ENCODE results near the gene SNRNP40.

Gene SNRNP40

DNA sequence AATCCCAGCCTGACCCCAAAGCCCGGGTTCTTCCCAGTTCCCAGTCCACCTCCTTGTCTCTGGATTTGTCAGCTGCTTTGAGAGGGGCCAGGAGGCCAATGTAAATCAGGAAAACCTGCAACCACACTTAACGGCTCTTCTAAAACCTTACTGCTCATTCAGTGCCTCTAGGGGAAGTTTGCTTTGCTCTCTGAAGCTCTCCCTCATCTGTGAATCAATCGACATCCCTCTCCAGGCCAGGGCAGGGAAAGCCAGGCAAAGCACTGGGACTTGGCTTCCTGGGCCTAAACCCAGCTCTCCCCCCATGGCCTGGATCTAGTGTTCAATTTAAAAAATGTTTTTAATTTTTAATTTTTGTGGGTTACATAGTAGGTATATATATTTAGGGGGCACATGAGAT is 66.2 kb downstream of the SNRNP40 start:
- no peak for DNase-seq (ENCODE audit: low spot score)

DNA sequence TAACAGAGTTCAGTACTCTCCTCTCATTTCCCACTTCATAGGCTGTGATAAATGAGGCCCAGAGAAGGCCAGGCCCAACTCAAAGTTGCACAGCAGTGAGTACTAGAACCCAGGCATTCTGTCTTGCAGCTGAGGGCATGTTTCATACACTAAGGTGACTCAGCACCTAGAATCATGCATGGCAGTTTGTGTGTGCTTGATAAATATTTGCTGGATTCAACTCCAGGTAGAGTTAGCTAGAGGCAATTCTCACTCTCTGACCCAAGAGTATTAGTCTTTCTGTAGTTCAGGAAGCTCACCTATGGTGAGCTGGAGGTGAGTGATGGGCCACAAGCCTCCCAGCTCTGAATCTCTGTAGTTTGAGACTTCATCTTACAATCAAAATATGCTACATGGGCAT is 67.6 kb downstream of the SNRNP40 start:
- DNase-seq (ENCODE audit: low spot score) = no peak

DNA sequence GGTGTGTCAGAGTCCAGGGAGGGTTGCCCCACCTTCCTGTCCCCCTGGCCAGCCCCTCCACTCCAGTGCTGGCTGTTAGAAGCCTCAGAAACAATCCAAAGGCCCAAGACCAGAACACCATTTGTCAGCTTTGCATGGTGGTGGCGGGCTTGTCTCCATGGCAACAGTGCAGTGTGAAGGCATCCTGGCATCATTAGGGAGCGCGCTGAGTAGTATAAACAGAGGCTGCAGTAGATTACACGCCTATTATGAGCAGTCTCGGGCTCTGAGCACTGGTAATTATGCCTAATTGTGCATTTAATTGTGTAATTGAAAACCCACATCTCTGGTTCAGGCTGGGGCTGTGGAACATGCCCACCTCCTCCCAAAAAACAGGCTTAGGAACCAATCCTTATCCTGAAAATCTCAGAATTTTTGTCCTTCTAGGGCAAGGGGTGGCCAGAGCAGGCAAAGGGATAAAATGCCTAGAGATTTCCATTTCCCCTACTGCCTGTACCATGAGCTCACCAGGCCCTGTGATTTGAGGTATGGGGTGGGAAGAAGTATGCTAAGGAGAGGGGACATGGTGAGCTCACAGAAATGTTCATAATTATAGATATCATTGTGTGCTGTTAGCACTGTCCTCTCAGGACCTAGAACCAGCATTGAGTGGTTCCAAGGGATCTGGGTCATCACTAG is 68.6 kb downstream of the SNRNP40 start:
- peak; percentile 74 for DNase-seq (ENCODE audit: low spot score)

DNA sequence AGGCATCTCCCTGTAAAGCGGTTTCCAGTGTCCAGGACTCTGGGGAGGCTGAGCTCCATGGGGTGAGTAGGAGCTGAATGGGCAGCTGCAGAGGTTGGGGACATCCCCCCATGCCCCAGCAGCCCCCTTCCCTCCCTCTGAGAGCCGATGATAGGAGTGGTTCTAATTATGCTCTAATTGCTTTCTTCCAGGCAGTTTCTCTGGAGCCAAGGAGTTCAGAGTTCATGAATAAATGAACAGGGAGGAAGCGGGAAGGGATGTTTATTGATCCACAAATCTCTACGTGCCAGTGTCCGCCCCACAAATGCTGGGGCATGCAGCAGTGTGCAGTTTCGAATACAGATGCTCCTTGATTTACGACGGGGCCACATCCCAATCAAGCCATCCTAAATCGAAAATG is 72.5 kb downstream of the SNRNP40 start:
- no peak for DNase-seq (ENCODE audit: low spot score)

DNA sequence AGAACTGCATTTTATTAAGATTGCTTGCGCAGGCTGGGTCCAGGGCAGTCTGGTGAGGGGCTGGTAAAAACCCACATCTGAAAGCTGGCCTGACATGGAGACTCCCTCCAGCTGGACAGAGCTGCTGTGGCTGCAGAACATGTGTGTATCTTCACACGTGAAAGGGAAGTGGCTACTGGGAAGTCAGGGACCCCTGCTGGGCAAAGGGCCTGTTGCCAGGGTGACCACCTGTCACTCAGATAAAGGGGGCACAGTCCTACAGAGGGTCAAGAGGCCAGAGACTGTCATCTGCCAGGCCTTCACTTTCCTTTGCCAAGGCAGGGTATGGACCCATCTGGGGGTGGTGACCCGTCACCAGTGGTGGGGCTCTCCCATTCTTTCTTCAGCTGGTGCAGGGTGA is 74.4 kb downstream of the SNRNP40 start:
- no peak for DNase-seq (ENCODE audit: low spot score)

DNA sequence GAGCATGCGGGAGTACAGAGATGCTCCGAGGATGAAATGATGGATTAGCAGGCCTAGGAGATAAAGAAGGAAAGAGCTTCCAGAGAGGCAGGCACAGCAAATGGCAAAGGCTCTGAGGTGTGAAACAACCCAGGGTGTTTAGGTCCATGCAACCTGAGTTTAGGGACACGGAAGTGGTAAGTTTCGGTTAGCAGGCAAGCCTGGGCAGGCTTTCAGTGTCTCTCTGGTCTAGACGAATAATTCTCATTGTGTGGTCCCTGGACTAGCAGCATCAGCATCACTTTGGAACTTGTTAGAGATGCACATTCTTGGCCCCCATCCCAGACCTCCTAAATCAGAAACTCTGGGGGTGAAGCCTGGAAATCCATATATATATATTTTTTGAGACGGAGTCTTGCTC is 75.5 kb downstream of the SNRNP40 start:
- no peak for DNase-seq (ENCODE audit: low spot score)

DNA sequence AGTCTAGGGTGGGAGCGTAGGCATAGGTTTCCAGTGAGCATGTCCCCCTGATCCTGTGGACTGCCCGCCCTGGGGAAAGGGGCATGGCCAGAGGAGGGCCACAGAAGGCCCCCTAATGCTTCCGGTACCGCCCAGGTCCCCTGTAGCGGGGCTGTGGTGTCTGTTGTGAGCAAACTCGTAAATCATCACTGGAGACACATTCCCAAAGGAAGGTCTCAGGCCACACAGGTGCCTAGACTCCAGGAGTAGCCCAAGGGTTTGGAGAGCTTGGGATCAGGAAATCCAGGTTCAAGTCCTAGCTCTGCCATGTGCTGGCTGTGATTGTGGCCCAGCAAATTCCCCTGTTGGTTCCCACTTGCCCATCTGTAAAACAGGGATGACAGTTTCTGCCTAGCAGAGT is 77.1 kb downstream of the SNRNP40 start:
- DNase-seq (ENCODE audit: low spot score) = no peak

DNA sequence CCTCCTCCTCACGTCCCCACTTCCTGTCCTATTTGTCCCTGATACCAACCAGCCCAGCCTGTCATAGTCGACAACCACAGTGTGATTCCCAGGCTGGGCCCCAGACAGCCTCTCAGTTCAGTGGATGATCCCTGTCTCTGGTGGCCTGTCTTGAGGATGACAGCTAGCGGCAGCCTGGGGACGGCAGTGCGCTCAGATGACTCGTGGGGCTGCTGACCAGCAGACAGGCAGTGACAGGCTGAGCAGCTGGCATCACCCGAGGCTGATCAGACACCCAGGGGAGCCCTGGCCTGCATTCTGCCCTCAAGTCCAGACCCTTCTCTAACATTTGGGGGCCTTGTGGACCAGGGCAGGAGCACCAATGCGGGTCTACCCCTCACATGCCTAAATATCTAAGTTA is 77.9 kb downstream of the SNRNP40 start:
- DNase-seq (ENCODE audit: low spot score) = no peak

DNA sequence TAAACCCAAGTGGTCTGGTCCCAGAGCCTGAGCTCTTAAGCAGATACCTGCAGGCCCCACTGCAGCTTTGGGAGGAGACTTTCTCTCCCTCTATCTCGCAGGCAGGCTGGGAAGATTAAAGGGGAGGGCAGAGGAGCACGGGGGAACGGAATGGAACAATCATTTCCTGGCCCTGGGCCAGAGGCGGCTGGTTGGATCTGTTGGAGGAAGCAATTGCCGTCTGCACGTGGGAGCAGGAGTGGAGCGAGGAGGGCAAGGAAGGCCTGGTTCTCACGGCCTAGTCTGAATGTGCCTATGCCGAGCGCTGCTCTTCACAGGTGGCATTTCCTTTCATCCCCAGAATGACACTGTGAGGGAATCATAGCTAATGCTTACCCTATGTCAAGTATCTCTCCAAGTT is 80.6 kb downstream of the SNRNP40 start:
- DNase-seq (ENCODE audit: low spot score) = no peak

DNA sequence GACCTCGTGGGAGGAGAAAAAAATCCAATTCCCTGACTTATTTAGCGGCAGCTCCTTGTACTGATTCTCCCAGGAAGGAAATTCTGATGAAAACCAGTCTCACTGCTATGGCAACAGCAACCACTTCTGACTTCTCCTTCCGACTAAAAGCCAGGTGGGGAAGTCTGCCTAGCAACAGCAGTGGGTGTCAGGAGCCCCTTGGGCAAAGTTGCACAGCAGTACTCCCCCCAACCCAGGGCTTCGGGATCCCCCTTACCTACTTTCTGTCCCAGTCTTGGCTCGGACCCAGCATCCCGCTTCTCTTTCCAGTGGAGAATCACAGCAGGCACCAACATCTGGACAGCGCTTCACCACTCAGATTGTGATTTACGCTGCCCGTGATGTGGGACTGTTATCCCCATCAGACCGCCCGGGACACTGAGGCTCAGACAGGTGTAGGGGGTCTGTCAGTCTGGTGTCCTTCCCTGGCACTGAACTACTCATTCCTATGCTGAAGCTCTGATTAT is 81.5 kb downstream of the SNRNP40 start:
- DNase-seq (ENCODE audit: low spot score) = no peak

DNA sequence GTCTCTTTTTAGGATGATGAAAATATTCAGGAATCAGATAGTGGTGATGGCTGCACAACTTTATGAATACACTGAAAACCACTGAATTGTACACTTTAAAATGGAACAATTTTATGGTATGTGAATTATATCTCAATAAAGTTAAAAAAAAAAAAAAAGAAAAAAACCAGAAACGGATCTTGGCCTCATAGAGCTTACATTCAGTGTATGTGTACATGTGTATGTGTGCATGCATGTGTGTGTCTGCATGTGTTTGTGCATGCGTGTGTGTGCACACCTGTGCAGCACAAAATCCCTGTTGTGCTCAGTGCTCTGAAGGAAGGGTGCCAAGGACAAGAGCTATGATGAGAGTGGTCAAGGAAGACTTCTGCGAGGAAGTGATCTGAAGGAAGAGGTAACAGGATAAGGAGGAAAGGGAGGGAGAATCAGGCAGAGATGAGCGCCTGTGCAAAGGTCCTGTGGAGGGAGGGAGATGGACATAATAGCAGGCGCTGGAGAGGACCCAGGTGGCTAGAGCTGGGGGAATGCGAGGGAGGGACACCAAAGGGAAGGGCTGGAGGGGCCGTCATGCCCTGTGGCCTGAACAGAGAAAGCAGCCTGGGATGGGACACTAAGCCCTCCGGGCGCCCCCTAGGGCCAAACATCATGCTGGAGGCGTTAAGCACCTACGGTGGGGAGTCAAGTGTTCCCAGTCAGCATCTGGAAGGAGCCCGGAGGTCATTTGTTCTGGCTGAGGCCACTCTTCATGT is 82.1 kb downstream of the SNRNP40 start:
- DNase-seq (ENCODE audit: low spot score) = peak; percentile 67

Data from ecto neural progenitor cell (in vitro differentiated cells).